Liver (tissue), 9 donors: Measurements from ENCODE around the gene EHMT1. TPM values are rescaled to one million over a fixed set of nuclear protein-coding genes. Genes with fewer than 3 reads are reported as not detected.

Source experiments
- DNase-seq: peaks from one replicate; pipeline ENCODE4 v3.0.0-alpha.2; 2017; ENCODE audit warnings: low spot score
- H3K27ac ChIP-seq, 2 donors: one replicate each; pipeline ENCODE4 v1.7.0; 2013; ENCODE audit warnings: inconsistent platforms in 2 of 2, low read length in 2 of 2, control low read depth in 1 of 2, low read depth in 1 of 2, mild to moderate bottlenecking in 1 of 2
- H3K27me3 ChIP-seq, 4 donors: one replicate each; pipeline versions ENCODE4 v1.6.1 to v1.7.0; 2013; ENCODE audit warnings: low read length in 3 of 4, inconsistent platforms in 1 of 4, mild to moderate bottlenecking in 1 of 4, moderate library complexity in 1 of 4; ENCODE audit not compliant: control insufficient read depth in 4 of 4, insufficient read depth in 4 of 4
- H3K36me3 ChIP-seq, 4 donors: one replicate each; pipeline versions ENCODE4 v1.6.1 to v1.7.0; 2013; ENCODE audit warnings: low read length in 3 of 4, mild to moderate bottlenecking in 3 of 4, low read depth in 1 of 4, moderate library complexity in 1 of 4; ENCODE audit not compliant: control insufficient read depth in 4 of 4, insufficient read depth in 3 of 4
- H3K4me1 ChIP-seq, 4 donors: one replicate each; pipeline versions ENCODE4 v1.6.1 to v1.7.0; 2013; ENCODE audit warnings: low read length in 3 of 4, mild to moderate bottlenecking in 3 of 4, moderate library complexity in 1 of 4; ENCODE audit not compliant: control insufficient read depth in 4 of 4, insufficient read depth in 4 of 4
- H3K4me3 ChIP-seq, 3 donors: one replicate each; pipeline versions ENCODE4 v1.6.1 to v1.7.0; 2013; ENCODE audit warnings: low read length in 3 of 3, control low read depth in 1 of 3, low read depth in 1 of 3, mild to moderate bottlenecking in 1 of 3
- H3K9ac ChIP-seq, 2 donors: one replicate each; pipeline ENCODE4 v1.7.0; 2013; ENCODE audit warnings: low read length in 2 of 2, mild to moderate bottlenecking in 2 of 2, moderate library complexity in 2 of 2, control low read depth in 1 of 2, low read depth in 1 of 2
- H3K9me3 ChIP-seq, 4 donors: one replicate each; pipeline versions ENCODE4 v1.6.1 to v1.7.0; 2013; ENCODE audit warnings: low read length in 3 of 4; ENCODE audit not compliant: control insufficient read depth in 4 of 4
- ATF3 ChIP-seq: IDR thresholded peaks from 2 replicates; pipeline ENCODE4 v1.6.1; 2016; ENCODE audit warnings: antibody characterized with exemption
- CTCF ChIP-seq: fragments of 150-350 bp; IDR thresholded peaks from 2 replicates; pipeline ENCODE4 v1.5.1; 2017; ENCODE audit warnings: improper control_type of control experiment, low read depth, low read length; ENCODE audit not compliant: missing input control
- EGR1 ChIP-seq, 2 donors: IDR thresholded peaks; 2 replicates each; pipeline ENCODE4 v1.6.1; 2016 to 2018; ENCODE audit warnings: antibody characterized with exemption in 2 of 2, low read depth in 2 of 2
- FOXA1 ChIP-seq: IDR thresholded peaks from 2 replicates; pipeline ENCODE4 v1.6.1; 2016; ENCODE audit warnings: antibody characterized with exemption
- HNF4A ChIP-seq, 2 donors: conservative IDR thresholded peaks; 2 replicates each; pipeline ENCODE4 v1.6.1; 2016; ENCODE audit warnings: antibody characterized with exemption in 2 of 2, mild to moderate bottlenecking in 2 of 2
- JUND ChIP-seq, 2 donors: IDR thresholded peaks; 2 replicates each; pipeline ENCODE4 v1.6.1; 2016; ENCODE audit warnings: antibody characterized with exemption in 2 of 2
- MAX ChIP-seq: IDR thresholded peaks from 2 replicates; pipeline ENCODE4 v1.6.1; 2016; ENCODE audit warnings: antibody characterized with exemption
- NR2F2 ChIP-seq: IDR thresholded peaks from 2 replicates; pipeline ENCODE4 v1.6.1; 2016; ENCODE audit warnings: antibody characterized with exemption
- RAD21 ChIP-seq, 2 donors: IDR thresholded peaks; 2 replicates each; pipeline ENCODE4 v1.6.1; 2016; ENCODE audit warnings: antibody characterized with exemption in 2 of 2, mild to moderate bottlenecking in 2 of 2
- REST ChIP-seq: IDR thresholded peaks from 2 replicates; pipeline ENCODE4 v1.6.1; 2016; ENCODE audit warnings: antibody characterized with exemption, mild to moderate bottlenecking
- RXRA ChIP-seq, 2 donors: IDR thresholded peaks; 2 replicates each; pipeline ENCODE4 v1.6.1; 2017 to 2018; ENCODE audit warnings: antibody characterized with exemption in 2 of 2, mild to moderate bottlenecking in 1 of 2
- TAF1 ChIP-seq: conservative IDR thresholded peaks from 2 replicates; pipeline ENCODE4 v1.6.1; 2016; ENCODE audit warnings: antibody characterized with exemption, mild to moderate bottlenecking
- YY1 ChIP-seq: IDR thresholded peaks from 2 replicates; pipeline ENCODE4 v1.6.1; 2016; ENCODE audit warnings: antibody characterized with exemption, mild to moderate bottlenecking
- ZBTB33 ChIP-seq: IDR thresholded peaks from 2 replicates; pipeline ENCODE4 v1.6.1; 2016; ENCODE audit warnings: antibody characterized with exemption
- WGBS: extraction: QIAGEN DNeasy Blood & Tissue Kit; methylation state at CpG from one replicate; pipeline ENCODE4 v1.1.7; 2013; 5-methylcytosine and 5-hydroxymethylcytosine counted together
- polyA plus RNA-seq, 2 donors: library from polyadenylated mRNA; stranded (reverse) in 1 of 2; unstranded in 1 of 2; fragments of 200-250 nt in 1 of 2; fragments of >200 nt in 1 of 2; fragmentation: Nextera tagmentation in 1 of 2; extraction: Ambion mirVana in 1 of 2; gene quantifications; one replicate each; pipeline versions ENCODE4 v1.2.1 to v1.2.3, GENCODE V29; 2013 to 2015
- total RNA-seq, 2 donors: library from RNA; depleted of rRNA; stranded (reverse); fragments of >200 nt; gene quantifications; one replicate each; pipeline ENCODE4 v1.2.3, GENCODE V29; 2014
- donor health status: healthy.
- donor health status: healthy.
- donor health status: healthy.
- donor health status: healthy.
- donor health status: healthy.

Gene EHMT1
- total and polyA plus RNA-seq, 4 donors: 16.1 to 48.2 (median 27.3) TPM

- Histone ChIP-seq H3K27ac (no peak overlapping the region), H3K9ac (no peak overlapping the region), H3K9me3 (no peaks in the 10 kb centered on the region), H3K4me1 (peaks cover 0 to 12% (median 6%) of the 10 kb centered on the region in 4 donors), H3K36me3 (no peaks in the 10 kb centered on the region), H3K27me3 (no peaks in the 10 kb centered on the region), H3K4me3 (no peak overlapping the region)
- 97% methylated on average over 19 of the region's 19 CpGs for WGBS
- no peak for TF ChIP-seq RXRA (IDR thresholded peaks at IDR 0.05)
- no peak for TF ChIP-seq ATF3
- DNase-seq: no peak
Measured at GRCh38 chr9:137697832-137698231, 79.0 kb downstream of the EHMT1 start.

GRCh38 chr9:137700911-137701310 lies 82.1 kb downstream of the EHMT1 start:
- DNase-seq: no peak
- no peak overlapping the region for H3K4me3 ChIP-seq
- no peak overlapping the region for H3K9ac ChIP-seq
- H3K4me1 ChIP-seq: peaks cover 0 to 6% (median 0%) of the 10 kb centered on the region in 4 donors
- H3K27me3 ChIP-seq: no peaks in the 10 kb centered on the region
- H3K36me3 ChIP-seq: no peaks in the 10 kb centered on the region
- no peaks in the 10 kb centered on the region for H3K9me3 ChIP-seq
- no peak overlapping the region for H3K27ac ChIP-seq
- no peak for TF ChIP-seq RAD21 (IDR thresholded peaks at IDR 0.05)
- no peak for TF ChIP-seq FOXA1
- no peak for TF ChIP-seq TAF1
- no peak for TF ChIP-seq JUND (IDR thresholded peaks at IDR 0.05)
- TF ChIP-seq CTCF: no peak
- TF ChIP-seq REST: no peak
- TF ChIP-seq EGR1 (IDR thresholded peaks at IDR 0.05; ENCODE audit: low read depth in 2 of 2): no peak
- no peak for TF ChIP-seq NR2F2
- TF ChIP-seq HNF4A (conservative IDR thresholded peaks at IDR 0.05): no peak
- no peak for TF ChIP-seq ATF3
- TF ChIP-seq ZBTB33: no peak
- no peak for TF ChIP-seq MAX
- TF ChIP-seq YY1: no peak
- 94% methylated on average over 4 of the region's 4 CpGs for WGBS
